Testis (tissue), 2 donors: ENCODE results near the gene FUS.
"Not testable (repeated sequence)": the region's sequence is repeated elsewhere in the genome, so short reads cannot be mapped to it uniquely, and the experiment has no call there.

Source experiments
- CTCF ChIP-seq, 3 experiments: fragments of 450-650 bp in 2 of 3; fragments of 200-600 bp in 1 of 3; sonication (generic) in 1 of 3; IDR thresholded peaks; one replicate each; pipeline ENCODE4 v1.5.1; 2016 to 2019; ENCODE audit warnings: antibody characterized with exemption in 3 of 3, mild to moderate bottlenecking in 2 of 3, moderate library complexity in 1 of 3
- POLR2A ChIP-seq: fragments of 450-650 bp; IDR thresholded peaks from one replicate; pipeline ENCODE4 v1.6.1; 2017; ENCODE audit warnings: antibody characterized with exemption, mild to moderate bottlenecking, moderate library complexity

- TF ChIP-seq CTCF (IDR thresholded peaks at IDR 0.05); POLR2A: not testable (repeated sequence)
Observed at GRCh38 chr16:31200111-31200510, 20.2 kb downstream of the FUS start.
